ENCODE measurements around the gene MED26. TPM values are rescaled to one million over a fixed set of nuclear protein-coding genes. Genes with fewer than 3 reads are reported as not detected.

The MED26 gene
- total and polyA plus RNA-seq, 2 experiments from 2014 or later = 7.4 to 15.4 TPM

DNA sequence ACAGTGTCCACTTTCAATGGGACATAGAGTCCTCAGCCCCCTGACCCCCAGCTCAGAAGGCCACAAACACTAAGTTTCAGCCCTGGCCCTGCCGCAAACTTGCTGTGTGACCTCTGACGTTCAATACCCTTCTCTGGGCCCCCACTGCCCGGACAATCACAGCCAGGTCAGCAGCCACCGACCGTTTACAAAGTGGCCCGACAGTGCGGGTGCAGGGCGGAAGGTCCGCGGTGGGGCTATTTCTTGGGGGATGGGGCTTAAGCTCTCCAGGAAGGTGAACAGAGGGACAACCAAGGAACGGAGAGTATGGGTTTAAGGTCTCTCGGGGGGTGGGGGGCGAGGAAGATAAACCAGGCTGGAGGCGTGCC, 31.4 kb upstream of the MED26 start (continued):
- TF ChIP-seq, protein P1, sequence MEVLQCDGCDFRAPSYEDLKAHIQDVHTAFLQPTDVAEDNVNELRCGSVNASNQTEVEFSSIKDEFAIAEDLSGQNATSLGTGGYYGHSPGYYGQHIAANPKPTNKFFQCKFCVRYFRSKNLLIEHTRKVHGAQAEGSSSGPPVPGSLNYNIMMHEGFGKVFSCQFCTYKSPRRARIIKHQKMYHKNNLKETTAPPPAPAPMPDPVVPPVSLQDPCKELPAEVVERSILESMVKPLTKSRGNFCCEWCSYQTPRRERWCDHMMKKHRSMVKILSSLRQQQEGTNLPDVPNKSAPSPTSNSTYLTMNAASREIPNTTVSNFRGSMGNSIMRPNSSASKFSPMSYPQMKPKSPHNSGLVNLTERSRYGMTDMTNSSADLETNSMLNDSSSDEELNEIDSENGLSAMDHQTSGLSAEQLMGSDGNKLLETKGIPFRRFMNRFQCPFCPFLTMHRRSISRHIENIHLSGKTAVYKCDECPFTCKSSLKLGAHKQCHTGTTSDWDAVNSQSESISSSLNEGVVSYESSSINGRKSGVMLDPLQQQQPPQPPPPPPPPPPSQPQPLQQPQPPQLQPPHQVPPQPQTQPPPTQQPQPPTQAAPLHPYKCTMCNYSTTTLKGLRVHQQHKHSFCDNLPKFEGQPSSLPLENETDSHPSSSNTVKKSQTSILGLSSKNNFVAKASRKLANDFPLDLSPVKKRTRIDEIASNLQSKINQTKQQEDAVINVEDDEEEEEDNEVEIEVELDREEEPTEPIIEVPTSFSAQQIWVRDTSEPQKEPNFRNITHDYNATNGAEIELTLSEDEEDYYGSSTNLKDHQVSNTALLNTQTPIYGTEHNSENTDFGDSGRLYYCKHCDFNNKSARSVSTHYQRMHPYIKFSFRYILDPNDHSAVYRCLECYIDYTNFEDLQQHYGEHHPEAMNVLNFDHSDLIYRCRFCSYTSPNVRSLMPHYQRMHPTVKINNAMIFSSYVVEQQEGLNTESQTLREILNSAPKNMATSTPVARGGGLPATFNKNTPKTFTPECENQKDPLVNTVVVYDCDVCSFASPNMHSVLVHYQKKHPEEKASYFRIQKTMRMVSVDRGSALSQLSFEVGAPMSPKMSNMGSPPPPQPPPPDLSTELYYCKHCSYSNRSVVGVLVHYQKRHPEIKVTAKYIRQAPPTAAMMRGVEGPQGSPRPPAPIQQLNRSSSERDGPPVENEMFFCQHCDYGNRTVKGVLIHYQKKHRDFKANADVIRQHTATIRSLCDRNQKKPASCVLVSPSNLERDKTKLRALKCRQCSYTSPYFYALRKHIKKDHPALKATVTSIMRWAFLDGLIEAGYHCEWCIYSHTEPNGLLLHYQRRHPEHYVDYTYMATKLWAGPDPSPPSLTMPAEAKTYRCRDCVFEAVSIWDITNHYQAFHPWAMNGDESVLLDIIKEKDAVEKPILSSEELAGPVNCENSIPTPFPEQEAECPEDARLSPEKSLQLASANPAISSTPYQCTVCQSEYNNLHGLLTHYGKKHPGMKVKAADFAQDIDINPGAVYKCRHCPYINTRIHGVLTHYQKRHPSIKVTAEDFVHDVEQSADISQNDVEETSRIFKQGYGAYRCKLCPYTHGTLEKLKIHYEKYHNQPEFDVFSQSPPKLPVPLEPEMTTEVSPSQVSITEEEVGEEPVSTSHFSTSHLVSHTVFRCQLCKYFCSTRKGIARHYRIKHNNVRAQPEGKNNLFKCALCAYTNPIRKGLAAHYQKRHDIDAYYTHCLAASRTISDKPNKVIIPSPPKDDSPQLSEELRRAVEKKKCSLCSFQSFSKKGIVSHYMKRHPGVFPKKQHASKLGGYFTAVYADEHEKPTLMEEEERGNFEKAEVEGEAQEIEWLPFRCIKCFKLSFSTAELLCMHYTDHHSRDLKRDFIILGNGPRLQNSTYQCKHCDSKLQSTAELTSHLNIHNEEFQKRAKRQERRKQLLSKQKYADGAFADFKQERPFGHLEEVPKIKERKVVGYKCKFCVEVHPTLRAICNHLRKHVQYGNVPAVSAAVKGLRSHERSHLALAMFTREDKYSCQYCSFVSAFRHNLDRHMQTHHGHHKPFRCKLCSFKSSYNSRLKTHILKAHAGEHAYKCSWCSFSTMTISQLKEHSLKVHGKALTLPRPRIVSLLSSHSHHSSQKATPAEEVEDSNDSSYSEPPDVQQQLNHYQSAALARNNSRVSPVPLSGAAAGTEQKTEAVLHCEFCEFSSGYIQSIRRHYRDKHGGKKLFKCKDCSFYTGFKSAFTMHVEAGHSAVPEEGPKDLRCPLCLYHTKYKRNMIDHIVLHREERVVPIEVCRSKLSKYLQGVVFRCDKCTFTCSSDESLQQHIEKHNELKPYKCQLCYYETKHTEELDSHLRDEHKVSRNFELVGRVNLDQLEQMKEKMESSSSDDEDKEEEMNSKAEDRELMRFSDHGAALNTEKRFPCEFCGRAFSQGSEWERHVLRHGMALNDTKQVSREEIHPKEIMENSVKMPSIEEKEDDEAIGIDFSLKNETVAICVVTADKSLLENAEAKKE (CRISPR knock-in tag; IDR thresholded peaks at IDR 0.05) = no peak
- TF ChIP-seq STAT1 (IDR thresholded peaks at IDR 0.05; ENCODE audit: unreplicated experiment) = no peak
- TF ChIP-seq POLR2AphosphoS5 (IDR thresholded peaks at IDR 0.05; ENCODE audit: low read depth) = no peak
- TF ChIP-seq, protein P2, sequence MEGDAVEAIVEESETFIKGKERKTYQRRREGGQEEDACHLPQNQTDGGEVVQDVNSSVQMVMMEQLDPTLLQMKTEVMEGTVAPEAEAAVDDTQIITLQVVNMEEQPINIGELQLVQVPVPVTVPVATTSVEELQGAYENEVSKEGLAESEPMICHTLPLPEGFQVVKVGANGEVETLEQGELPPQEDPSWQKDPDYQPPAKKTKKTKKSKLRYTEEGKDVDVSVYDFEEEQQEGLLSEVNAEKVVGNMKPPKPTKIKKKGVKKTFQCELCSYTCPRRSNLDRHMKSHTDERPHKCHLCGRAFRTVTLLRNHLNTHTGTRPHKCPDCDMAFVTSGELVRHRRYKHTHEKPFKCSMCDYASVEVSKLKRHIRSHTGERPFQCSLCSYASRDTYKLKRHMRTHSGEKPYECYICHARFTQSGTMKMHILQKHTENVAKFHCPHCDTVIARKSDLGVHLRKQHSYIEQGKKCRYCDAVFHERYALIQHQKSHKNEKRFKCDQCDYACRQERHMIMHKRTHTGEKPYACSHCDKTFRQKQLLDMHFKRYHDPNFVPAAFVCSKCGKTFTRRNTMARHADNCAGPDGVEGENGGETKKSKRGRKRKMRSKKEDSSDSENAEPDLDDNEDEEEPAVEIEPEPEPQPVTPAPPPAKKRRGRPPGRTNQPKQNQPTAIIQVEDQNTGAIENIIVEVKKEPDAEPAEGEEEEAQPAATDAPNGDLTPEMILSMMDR (conservative IDR thresholded peaks at IDR 0.05; ENCODE audit: low read depth in 2 of 2) = no peak
- TF ChIP-seq ZNF331 (CRISPR knock-in tag; IDR thresholded peaks at IDR 0.05; ENCODE audit: low read depth) = no peak
- TF ChIP-seq EZH2 (IDR thresholded peaks at IDR 0.05; ENCODE audit: low read depth, unreplicated experiment) = no peak
- TF ChIP-seq, protein P3, sequence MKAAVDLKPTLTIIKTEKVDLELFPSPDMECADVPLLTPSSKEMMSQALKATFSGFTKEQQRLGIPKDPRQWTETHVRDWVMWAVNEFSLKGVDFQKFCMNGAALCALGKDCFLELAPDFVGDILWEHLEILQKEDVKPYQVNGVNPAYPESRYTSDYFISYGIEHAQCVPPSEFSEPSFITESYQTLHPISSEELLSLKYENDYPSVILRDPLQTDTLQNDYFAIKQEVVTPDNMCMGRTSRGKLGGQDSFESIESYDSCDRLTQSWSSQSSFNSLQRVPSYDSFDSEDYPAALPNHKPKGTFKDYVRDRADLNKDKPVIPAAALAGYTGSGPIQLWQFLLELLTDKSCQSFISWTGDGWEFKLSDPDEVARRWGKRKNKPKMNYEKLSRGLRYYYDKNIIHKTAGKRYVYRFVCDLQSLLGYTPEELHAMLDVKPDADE (IDR thresholded peaks at IDR 0.05) = no peak
- TF ChIP-seq ZNF114 (CRISPR knock-in tag; IDR thresholded peaks at IDR 0.05) = no peak
